Amygdala (tissue), 56 donors: ENCODE data around the gene KAZN.

Experiments
- DNase-seq, 56 donors: peaks; one replicate each; lab custom pipeline; 2025; lab: John Stamatoyannopoulos, UW

Gene KAZN

DNA sequence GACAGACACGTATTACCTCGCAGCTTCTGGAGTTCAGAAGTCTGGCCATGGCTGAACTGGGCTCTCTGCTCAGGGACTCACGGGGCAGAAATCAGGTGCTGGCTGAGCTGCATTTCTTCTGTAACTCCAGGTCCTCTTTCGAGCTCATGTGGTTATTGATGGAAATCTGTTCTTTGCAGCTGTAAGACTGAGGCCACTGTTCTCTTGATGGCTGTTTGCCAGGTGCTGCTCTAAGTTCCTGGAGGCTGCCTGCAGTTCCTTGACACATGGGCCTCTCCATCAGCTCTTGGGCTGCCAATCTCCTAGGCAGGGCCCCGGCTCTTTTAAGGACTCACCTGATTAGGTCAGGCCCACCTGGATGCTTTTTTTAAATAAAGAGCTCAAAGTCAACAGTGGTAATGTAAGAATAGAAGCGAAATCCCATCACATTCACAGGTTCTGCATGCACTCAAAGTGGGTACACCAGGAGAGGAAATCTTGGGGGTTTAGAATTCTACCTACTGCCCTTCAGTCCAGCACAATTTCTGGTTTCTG lies 139.1 kb downstream of the KAZN start:
- peak in 1 of 56 donors; percentile 18 for DNase-seq

DNA sequence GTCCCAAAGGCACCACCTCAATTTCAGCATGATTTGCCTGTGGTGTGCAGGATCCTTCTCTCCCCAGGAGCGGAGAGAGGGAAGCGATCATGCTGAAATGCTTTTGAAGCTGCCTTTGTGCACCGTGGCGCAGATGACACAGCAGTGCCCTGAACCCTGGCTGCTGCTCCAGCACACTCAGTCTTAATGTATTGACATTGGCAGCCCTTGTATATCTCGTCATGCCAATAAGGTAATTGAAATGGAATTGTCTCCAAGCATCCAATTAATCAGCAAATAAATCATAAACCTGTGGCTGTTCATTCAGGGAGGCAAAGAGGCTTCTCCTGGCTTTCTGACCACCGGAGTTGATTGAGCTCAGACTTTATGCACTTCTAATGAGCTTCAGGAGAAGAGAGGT lies 139.8 kb downstream of the KAZN start:
- DNase-seq = no peak

DNA sequence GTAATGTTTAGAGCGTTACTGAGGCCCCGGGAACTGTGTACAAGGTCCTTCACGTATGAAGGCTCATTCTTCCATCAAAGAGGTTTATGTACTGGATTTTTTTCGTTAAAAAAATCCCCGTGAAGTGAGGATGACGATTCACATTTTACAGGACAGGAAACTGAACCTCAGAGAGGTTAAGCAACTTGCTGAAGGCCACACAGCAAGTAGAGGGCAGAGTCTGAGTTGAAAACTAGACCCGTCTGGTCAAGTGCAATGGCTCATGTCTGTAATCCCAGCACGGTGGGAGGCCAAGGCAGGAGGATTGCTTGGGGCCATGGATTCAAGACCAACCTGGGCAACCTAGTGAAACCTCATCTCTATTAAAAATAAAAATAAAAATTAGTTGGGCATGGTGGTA lies 140.2 kb downstream of the KAZN start:
- DNase-seq = no peak

DNA sequence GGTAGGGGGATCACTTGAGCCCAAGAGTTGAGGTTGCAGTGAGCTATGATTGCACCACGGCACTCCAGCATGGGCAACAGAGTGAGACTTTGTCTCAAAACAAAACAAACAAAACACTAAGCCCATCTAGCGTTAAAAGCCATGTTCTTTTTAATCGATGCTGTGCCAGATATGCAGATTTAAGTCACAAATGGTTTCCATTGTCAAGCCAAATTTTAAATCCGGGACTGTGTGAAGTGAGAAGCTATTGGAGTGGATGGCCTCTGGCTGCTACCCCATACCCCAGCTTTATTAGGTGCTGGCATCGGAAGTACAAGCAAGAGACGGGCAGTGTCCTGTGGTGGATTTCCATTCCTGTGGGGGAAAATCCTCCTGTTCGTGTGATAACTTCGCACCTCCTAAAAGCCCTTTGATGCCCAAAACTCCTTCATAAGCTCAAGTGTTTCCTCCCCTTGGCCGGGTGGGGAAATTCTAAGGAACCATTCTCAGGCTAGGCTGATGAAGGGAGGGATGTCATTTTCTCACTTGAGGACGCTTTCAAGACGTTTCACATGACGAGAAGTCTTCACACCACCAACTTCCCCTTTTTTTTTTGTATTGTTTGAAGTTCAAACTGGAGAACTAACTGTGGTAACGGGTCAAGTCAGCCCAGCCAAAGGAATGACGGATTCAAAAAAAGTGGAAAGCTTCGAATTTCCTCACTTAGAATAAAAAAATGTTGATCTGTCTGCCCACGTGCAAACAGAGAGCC lies 140.8 kb downstream of the KAZN start:
- no peak for DNase-seq

DNA sequence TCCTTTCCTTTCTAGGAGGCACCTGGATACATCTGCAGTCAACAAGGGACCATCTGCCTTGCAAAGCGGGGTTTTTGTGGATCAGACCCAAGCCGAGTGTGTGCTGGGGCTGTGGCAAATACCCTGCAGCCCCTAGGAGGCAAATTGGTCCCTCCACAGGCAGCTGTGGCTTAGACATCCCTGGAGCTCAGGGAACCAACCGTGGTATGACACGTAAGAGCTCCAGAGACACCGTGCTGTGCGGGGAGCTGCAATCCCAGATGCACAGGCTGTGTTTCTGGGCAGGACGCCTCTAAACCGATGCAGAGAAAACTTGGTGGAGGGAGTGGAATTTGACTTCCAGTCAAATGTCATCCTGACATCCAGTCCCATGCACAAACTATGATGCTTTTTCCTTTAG lies 141.5 kb downstream of the KAZN start:
- no peak for DNase-seq

DNA sequence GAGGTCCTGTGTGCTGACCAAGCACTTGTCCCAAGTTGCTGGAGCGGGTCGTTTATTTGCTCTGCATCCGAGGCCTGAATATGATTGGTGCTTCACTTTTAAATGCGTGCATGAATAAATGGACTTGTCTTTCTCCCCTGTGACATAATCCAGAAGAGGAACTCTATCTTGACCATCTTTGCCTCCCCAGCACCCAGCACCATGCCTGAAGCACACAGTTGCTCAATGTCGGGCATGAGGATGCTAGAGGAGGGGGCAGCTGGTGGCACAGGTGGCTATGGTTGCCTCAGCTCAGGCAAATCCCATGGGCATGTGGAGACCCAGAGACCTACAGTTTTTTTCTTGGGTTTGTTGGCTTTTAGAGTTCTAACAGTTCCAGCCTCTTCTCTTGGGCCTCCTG lies 142.6 kb downstream of the KAZN start:
- DNase-seq = no peak

DNA sequence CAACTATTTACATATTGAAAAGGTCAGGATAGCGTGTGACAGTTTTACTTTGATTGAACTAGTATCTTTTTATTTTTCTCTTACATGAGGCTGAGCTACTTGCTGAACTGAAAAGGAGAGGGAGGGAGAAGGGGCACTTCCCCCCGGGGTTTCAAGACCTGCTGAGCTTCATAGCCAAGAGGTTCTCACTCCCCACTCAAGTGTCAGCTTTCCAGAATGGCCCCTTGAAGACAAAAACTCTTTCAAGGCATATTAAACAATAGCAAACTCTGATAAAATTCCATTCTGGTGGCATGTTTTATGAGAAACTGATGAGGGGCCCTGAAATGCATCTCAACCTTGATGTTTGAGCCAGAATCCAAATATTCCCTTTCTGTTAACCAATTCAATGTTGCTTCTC lies 143.0 kb downstream of the KAZN start:
- DNase-seq = no peak

DNA sequence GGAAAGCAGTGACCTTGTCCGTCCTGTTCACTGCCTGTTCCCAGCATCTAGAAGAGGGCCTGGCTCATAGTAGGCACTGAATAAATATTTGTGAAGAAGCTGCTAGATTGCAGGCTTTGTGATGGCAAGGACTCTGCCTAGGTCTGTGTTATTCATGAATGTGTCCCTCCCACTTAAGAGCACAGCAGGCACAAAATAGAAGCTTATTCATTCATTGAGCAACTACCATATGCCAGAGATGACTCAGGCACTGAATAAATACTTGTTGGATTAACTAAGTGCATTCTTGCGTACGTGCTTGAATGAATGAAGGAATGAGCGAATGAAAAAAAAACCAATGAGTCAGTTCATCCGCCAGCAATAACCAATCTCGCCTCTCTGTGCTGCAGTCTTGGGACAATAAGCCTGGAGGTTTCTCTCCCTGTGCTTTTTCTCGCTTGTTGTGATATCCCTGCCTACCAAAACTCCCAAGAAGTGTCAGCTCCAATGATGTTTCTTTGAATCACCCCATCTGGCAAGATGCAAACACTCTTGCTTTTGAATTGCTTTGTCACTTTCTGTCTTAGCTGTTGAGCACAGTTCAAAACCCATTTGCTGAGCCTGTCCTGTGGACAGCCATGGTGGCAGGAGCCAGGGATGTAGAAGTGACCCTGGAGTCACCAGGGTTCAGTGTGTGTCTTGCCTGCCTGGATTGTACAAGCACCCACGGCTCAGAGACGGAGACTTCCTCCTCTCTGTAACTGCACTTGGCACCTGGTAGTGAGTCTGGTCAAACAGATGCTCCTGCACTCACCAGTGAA lies 143.9 kb downstream of the KAZN start:
- DNase-seq = peak in 1 of 56 donors; percentile 13

DNA sequence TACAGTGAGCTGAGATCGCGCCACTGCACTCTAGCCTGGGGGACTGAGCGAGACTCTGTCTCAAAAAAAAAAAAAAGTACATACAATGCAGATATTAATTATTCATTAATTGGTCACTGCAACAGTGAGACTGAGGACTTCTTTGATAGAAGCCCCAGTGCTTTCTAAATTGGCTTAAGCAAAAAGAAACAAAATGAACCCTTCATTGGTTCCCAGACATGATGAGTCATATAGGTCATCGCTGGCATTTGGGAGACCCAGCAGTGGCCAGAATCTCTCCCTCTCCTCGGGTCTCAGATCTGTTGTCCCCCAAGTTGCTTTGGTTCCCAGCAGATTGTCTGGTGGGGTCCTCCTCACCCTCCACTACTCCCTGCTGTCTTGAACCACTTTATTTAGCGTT lies 144.9 kb downstream of the KAZN start:
- DNase-seq = no peak

DNA sequence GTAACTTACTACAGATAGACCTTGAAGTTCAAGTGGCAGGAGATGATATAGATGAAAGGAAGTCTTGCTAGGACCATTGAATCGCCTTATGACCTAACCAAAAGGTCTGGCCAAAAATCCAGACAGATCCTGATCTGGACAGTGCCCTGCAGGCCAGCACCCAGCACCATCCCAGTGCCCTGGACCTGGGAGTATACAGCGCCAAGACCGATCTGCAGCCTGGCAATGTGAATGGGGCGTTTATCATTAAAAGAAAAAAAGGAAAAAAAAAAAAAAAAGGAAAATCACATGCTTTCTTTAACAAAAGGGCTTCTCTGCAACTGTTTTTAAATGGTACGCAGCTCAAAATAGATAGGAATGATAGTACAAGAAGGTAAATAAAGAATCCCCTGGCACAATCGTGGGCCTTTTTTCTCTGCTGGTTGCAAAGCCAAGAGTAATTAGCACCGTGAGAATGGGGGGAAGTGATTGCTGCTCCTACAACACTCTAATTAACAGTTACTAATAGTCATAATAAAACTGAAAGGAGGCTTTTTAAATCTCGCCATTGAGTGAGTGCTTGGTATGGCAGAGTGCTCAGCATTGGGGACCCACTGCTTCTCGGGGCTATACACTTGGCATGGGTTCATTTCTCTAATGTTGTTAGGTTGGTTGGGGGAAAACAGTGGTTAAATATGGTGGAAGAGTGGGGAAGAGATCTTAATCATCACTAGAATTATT lies 146.7 kb downstream of the KAZN start:
- DNase-seq = no peak

DNA sequence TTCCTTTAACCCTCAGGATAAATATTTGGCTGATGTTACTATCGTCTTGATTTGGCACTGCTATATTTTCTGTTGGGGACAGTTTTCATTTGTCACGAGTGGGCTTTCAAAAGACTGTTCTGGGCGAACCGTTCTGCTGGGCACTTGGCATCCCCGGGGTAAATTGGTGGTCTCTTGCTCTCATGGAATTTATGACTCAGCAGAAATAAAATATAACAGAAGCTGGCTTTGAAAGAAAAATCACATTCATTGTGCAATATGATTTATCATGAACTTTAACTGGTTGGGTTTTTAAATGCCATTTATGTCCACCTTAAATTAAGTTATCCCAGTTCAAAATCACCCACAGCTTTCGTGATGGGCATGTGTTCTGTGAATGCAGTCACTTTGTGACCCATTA lies 147.3 kb downstream of the KAZN start:
- DNase-seq = no peak

DNA sequence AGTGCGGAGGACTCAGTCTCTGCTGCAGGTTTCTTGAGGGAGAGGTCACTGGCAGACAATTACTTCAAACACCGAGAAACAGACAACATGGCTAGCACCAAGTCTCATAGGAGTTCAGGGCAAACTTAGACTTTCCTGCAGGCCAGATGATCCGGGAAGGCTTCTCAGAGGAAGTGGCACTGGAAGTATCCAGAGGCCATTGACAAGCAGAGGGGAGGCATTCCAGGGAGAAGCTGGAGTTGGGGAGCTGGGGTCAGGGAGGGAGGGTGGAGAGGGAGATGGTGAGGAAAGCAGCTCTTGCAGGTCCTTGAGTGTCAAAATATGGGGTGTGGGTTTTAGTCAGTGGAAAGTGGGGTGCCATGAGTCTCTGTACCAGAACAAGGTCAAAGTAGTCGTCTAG lies 147.9 kb downstream of the KAZN start:
- no peak for DNase-seq

DNA sequence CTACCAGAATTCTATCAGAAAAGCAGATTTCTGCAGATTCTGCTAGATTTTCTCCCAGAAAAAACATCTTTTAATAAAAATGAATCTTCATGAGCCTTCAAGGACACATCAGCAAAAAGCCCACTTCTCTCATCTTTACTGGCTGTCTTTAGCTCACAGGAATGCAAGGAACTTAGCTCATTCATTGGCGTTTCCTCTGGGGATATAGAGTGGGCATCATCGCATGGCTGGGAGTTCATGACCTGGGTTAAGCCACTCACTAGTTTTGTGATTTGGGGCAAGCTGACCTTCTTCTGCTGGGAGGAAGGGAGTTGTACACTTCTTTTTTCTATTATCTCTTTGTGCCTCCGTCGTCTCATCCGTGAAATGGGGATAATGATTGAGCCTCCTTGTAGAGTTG lies 149.7 kb downstream of the KAZN start:
- DNase-seq = no peak

DNA sequence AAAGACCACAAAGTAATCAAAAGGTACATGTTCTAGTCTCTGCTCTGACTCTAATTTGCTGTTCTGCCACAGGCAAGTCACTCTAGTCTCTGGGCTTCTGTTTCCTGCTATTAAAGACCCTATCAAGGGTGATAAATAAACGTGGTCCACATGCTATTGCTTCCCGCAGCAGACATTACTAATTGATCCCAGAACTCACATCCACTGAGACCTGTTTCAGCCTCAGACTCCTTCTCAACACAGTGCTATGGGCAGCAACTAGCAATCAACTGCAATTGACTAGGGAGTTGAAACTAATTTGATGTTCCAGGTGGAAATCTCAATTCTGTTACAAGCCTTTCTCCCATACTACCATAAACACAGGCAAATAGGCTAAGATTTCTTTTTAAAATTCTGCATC lies 150.5 kb downstream of the KAZN start:
- DNase-seq = no peak

DNA sequence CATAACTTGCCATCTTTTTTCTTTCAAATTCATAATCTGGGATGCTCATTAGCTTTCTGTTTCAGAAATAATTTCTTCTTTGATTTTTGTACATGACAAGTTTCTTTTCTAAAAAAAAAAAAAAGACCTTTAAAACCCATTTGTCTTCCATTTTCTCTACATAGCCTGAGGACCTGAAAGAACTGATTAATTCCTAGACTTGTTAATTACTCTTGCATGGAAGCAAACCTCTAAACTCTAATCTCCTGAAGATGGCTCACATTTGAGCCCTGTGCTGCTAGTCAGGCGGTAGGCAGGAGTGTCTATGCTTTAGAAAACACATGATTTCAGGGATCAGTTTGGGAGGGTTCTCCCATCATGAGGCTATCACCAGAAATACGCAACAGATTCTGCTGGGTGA lies 152.0 kb downstream of the KAZN start:
- DNase-seq = no peak

DNA sequence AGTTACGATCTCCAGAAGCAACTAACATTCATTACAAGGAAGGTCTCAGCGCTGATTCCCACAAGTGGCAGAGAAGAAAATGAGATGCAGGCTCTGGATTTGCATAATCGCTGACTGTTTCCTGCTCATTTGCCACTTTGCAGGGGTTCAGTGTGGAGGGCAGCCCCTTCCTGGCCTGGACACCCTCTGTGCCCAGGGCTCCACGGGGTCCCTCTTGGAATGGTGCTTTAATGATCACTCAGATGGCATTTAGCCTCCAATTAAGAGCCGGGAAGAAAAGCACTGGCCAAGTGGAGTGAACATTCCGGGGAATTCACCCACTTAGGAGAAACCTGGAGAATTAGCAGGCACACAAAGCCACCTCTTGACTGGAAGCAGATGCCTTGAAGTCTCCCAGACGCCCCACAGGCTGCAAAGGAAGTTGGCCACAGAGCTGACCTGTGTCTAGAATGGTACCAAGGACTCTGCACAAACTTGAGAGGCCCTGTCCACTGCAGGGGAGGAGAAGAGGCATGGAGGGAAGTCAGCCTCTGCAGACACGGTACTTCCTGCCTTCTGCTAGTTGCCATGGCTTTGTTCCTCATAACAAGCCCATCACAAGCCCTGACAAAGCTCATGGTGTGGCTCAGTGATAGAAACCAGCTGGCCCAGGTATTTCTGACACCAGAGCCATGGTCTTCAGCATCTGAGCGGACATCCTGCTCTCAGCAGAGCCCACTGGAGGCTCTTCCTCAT lies 157.2 kb downstream of the KAZN start:
- peak in 23 of 56 donors; percentile 3 to 66 (median 25) for DNase-seq

DNA sequence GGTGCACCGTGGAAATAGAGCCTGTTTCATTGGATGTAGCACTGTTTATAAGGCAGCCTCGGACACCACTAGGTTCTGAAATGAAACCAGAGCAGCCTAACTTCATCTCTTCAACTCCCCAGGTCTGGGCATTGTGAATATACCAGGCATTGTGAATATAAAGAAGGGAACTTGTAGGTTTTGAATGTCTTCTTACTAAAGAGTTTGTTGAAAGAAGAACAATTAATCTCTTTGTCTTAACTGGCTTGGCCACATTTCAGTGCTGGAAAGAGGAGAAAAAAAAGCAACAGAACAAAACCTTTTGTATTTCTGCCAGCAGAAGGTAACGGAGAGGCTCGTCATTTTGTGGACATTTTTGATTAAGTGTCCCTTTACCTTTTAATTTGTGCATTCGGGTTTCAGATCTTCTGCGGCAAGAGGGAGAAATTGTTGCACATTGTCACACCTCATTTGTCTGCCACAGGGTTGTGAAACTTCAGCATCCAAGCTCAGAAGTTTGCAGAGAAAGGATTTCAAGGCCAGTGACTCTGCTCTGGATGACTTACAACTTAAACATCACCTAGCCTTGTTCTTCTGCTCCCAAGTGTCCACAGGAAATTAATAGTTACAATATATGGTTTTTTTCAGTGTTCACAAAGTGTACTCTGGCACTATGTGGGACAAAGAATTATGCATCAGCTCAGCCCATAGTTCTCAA lies 158.3 kb downstream of the KAZN start:
- no peak for DNase-seq

DNA sequence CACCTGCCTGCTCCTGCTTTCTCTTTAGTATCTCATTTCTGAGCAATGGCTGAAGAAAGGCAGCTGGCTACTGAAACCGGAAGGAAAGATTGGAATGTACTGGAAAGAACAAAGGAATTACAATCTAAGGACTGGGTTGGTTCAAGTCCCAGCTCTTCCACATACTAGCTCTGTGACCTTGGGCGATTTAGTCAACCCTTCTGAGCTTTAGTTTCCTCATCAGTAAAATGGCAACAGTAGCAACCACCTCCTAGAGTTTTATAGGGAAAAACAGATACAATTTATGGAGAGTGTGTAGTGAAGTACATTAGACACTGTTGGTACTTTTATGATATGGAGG lies 158.8 kb downstream of the KAZN start:
- DNase-seq = no peak

DNA sequence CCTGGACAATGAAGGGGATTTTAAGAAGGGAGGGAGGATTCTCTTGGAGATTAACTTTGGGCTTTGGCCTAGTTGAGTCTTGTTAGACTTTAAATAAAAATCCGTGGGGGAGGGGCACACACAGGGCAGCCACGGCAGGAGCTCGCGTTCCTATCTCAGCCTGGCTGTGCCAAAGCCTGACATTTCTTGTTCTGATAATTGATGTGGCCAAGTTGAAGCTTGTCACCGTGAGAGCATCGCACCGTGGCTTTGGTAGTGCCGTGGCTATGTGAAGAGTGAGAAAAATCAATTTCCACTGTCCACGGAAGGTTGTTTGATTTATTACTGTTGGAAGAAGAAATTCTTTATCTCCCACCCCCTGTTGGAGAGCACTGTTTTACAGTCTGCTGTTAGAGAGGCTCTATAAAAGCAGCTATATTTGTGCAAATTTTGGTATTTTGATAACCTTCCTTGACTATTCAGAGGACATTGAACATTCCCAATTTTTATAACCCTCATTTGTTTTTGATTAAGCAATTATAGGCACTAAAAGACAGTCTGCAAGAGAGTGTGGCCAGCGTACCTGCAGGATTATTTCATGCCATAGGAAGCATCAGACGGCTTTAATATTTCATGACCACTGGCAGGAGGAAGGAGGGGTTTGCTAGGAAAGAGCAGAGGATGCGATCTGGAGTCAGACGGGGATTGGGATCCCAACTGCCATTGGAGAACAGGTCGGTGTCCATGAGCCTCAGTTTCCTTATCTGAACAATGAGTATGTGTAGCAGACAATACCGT lies 160.7 kb downstream of the KAZN start:
- no peak for DNase-seq
